Dermis microvascular lymphatic vessel endothelial cell (primary cell): Measurements from ENCODE around the gene UBE2L6. TPM values are rescaled to one million over a fixed set of nuclear protein-coding genes. Genes with fewer than 3 reads are reported as not detected.

Source experiments
- total RNA-seq: library from RNA; depleted of rRNA; stranded (reverse); fragments of >200 nt; gene quantifications from 2 replicates; pipeline ENCODE4 v1.2.1, GENCODE V29; 2014

Gene UBE2L6
- total RNA-seq, 1 donor from 2014 or later, result 28.4 TPM

Other genes starting within 250 kb of the UBE2L6 start
- 42.0 and 51.5 TPM in 2 replicates for gene TNKS1BP1, start 242.7 kb downstream of the UBE2L6 start, total RNA-seq
- gene SSRP1, start 231.8 kb downstream of the UBE2L6 start, total RNA-seq, result 51.6 and 58.3 TPM in 2 replicates
- gene P2RX3, start 229.3 kb downstream of the UBE2L6 start, total RNA-seq, result not detected in 2 replicates
- not detected in 2 replicates for gene PRG3, start 186.5 kb downstream of the UBE2L6 start, total RNA-seq
- under 0.01 TPM in 1 of 2 replicates, not detected in the other for gene PRG2, start 177.0 kb downstream of the UBE2L6 start, total RNA-seq
- gene SLC43A3, start 140.6 kb downstream of the UBE2L6 start, total RNA-seq, result 24.4 and 35.3 TPM in 2 replicates
- gene RTN4RL2, start 107.1 kb downstream of the UBE2L6 start, total RNA-seq, result 0.13 TPM in 1 of 2 replicates, not detected in the other
- gene SLC43A1, start 52.0 kb downstream of the UBE2L6 start, total RNA-seq, result 11.0 and 19.0 TPM in 2 replicates
- gene TIMM10, start 36.9 kb downstream of the UBE2L6 start, total RNA-seq, result 34.5 and 64.1 TPM in 2 replicates
- not detected in 2 replicates for gene SMTNL1, start 30.1 kb downstream of the UBE2L6 start, total RNA-seq
- 0.51 TPM in 1 of 2 replicates, not detected in the other for gene SERPING1, start 30.0 kb upstream of the UBE2L6 start, total RNA-seq
- gene YPEL4, start 82.2 kb upstream of the UBE2L6 start, total RNA-seq, result 0.13 TPM in 2 replicates
- 17.5 and 23.8 TPM in 2 replicates for gene CLP1, start 90.1 kb upstream of the UBE2L6 start, total RNA-seq
- gene ZDHHC5, start 100.4 kb upstream of the UBE2L6 start, total RNA-seq, result 29.7 and 42.1 TPM in 2 replicates
- 8.2 and 11.5 TPM in 2 replicates for gene MED19, start 144.5 kb upstream of the UBE2L6 start, total RNA-seq
- 42.1 and 55.6 TPM in 2 replicates for gene TMX2, start 144.9 kb upstream of the UBE2L6 start, total RNA-seq
- 72.8 and 83.8 TPM in 2 replicates for gene SELENOH, start 173.8 kb upstream of the UBE2L6 start, total RNA-seq
- not detected in 2 replicates for gene BTBD18, start 184.1 kb upstream of the UBE2L6 start, total RNA-seq
- 206 and 251 TPM in 2 replicates for gene CTNND1, start 194.1 kb upstream of the UBE2L6 start, total RNA-seq